KOPT-K1 (cell line): ENCODE data around the gene CYP2D6.
A peak's percentile ranks its signal among the peaks of the same experiment; 100 is the strongest.
"Not testable (repeated sequence)": the region's sequence is repeated elsewhere in the genome, so short reads cannot be mapped to it uniquely, and the experiment has no call there.

Source experiments
- H3K27ac ChIP-seq: fragments of 200-600 bp; sonication (generic); 2 replicates; pipeline ENCODE4 v1.5.1; 2016; ENCODE audit warnings: antibody characterized with exemption, mild to moderate bottlenecking, low read depth, low read length; ENCODE audit not compliant: poor library complexity, severe bottlenecking
- H3K36me3 ChIP-seq: fragments of 200-600 bp; sonication (generic); 2 replicates; pipeline ENCODE4 v1.5.1; 2017; ENCODE audit warnings: antibody characterized with exemption, mild to moderate bottlenecking, low read length, moderate library complexity; ENCODE audit not compliant: insufficient read depth
- H3K9me3 ChIP-seq: fragments of 200-600 bp; sonication (generic); 2 replicates; pipeline ENCODE4 v1.5.1; 2017; ENCODE audit warnings: antibody characterized with exemption, low read length, mild to moderate bottlenecking; ENCODE audit not compliant: insufficient read depth, poor library complexity, severe bottlenecking

The CYP2D6 gene

GRCh38 chr22:42128776-42129694 lies 1.6 kb downstream of the CYP2D6 start:
- H3K9me3 ChIP-seq, H3K27ac ChIP-seq, H3K36me3 ChIP-seq: not testable (repeated sequence)

GRCh38 chr22:42128007-42128406 lies 2.6 kb downstream of the CYP2D6 start:
- not testable (repeated sequence) for H3K27ac ChIP-seq, H3K36me3 ChIP-seq, H3K9me3 ChIP-seq

GRCh38 chr22:42127606-42128005 lies 3.0 kb downstream of the CYP2D6 start:
- Histone ChIP-seq H3K36me3 (no peaks in the 10 kb centered on the region), H3K9me3 (no peaks in the 10 kb centered on the region), H3K27ac (no peak overlapping the region)

GRCh38 chr22:42123529-42123928 lies 7.1 kb downstream of the CYP2D6 start:
- H3K9me3 ChIP-seq, H3K36me3 ChIP-seq, H3K27ac ChIP-seq: not testable (repeated sequence)

GRCh38 chr22:42120231-42121021 lies 10.2 kb downstream of the CYP2D6 start:
- H3K9me3 ChIP-seq: peaks cover 12% of the 10 kb centered on the region
- peak overlapping the region; percentile 81 for H3K27ac ChIP-seq
- not testable (repeated sequence) for H3K36me3 ChIP-seq

- Histone ChIP-seq H3K27ac (no peak overlapping the region), H3K9me3 (peaks cover 22% of the 10 kb centered on the region)
Observed at GRCh38 chr22:42116848-42117424, 13.7 kb downstream of the CYP2D6 start.

GRCh38 chr22:42115420-42115830 lies 15.2 kb downstream of the CYP2D6 start:
- not testable (repeated sequence) for H3K36me3 ChIP-seq, H3K27ac ChIP-seq
- H3K9me3 ChIP-seq: peaks cover 22% of the 10 kb centered on the region

More at GRCh38 chr22:42116848-42117424, 13.7 kb downstream of the CYP2D6 start:
- H3K36me3 ChIP-seq: no peaks in the 10 kb centered on the region; the same call in 1 of the 2 replicates

- H3K9me3 ChIP-seq: peaks cover 22% of the 10 kb centered on the region
- H3K36me3 ChIP-seq: no peaks in the 10 kb centered on the region; the same call in 1 of the 2 replicates
- H3K27ac ChIP-seq: no peak overlapping the region
Observed at GRCh38 chr22:42114721-42115120, 15.9 kb downstream of the CYP2D6 start.

- not testable (repeated sequence) for H3K36me3 ChIP-seq, H3K27ac ChIP-seq
- peaks cover 22% of the 10 kb centered on the region for H3K9me3 ChIP-seq
Observed at GRCh38 chr22:42112793-42113192, 17.8 kb downstream of the CYP2D6 start.

GRCh38 chr22:42111798-42112197 lies 18.8 kb downstream of the CYP2D6 start:
- Histone ChIP-seq H3K36me3 (no peaks in the 10 kb centered on the region; the same call in 1 of the 2 replicates), H3K27ac (no peak overlapping the region), H3K9me3 (peaks cover 22% of the 10 kb centered on the region)

GRCh38 chr22:42108848-42109247 lies 21.8 kb downstream of the CYP2D6 start:
- H3K36me3 ChIP-seq: no peaks in the 10 kb centered on the region; the same call in 1 of the 2 replicates
- no peak overlapping the region for H3K27ac ChIP-seq
- peaks cover 22% of the 10 kb centered on the region for H3K9me3 ChIP-seq

- not testable (repeated sequence) for H3K27ac ChIP-seq, H3K36me3 ChIP-seq
- peaks cover 66% of the 10 kb centered on the region for H3K9me3 ChIP-seq
Observed at GRCh38 chr22:42104332-42104860, 26.2 kb downstream of the CYP2D6 start.

- Histone ChIP-seq H3K36me3 (peaks cover 4% of the 10 kb centered on the region; the same call in 1 of the 2 replicates), H3K9me3 (peaks cover 70% of the 10 kb centered on the region), H3K27ac (no peak overlapping the region)
Observed at GRCh38 chr22:42101199-42101598, 29.4 kb downstream of the CYP2D6 start.

- Histone ChIP-seq H3K9me3 (no peaks in the 10 kb centered on the region), H3K27ac (peak overlapping the region; percentile 89), H3K36me3 (peaks cover 20% of the 10 kb centered on the region)
Observed at GRCh38 chr22:42091455-42091782, 39.2 kb downstream of the CYP2D6 start.
